ENCODE results near the gene LRRC71.

GRCh38 chr1:156886583-156887281, 33.7 kb upstream of the LRRC71 start:
- no peak for TF ChIP-seq CTCF (IDR thresholded peaks at IDR 0.05)
- TF ChIP-seq POLR2AphosphoS5 (IDR thresholded peaks at IDR 0.05), result no peak
- no peak for TF ChIP-seq EP300 (IDR thresholded peaks at IDR 0.05)
